HepG2 (cell line): ENCODE results near the gene SPECC1L. TPM values are rescaled to one million over a fixed set of nuclear protein-coding genes. Genes with fewer than 3 reads are reported as not detected.

Experiments used
- ATAC-seq: fragments of 200-7000 bp; cut with Tn5 transposase; 3 replicates; pipeline ENCODE4 v1.9.1; 2020; ENCODE audit warnings: mild to moderate bottlenecking, moderate library complexity
- BruUV-seq: library from RNA; stranded (reverse); fragments of 400-500 nt; replicated peaks from 2 replicates; lab custom pipeline; 2021; lab: Mats Ljungman, UMichigan
- CTCF ChIA-PET: fragments of 300-600 bp; formaldehyde crosslinking; extraction: SDS; loops from one replicate; lab custom pipeline; 2021; ENCODE audit warnings: low total read pairs, inconsistent platforms, low intra/inter-chr PET ratio; lab: Yijun Ruan, JAX
- POLR2A ChIA-PET: fragments of 350-600 bp; sonication (Branson Sonifier 250); formaldehyde crosslinking; loops from one replicate; lab custom pipeline; 2020; ENCODE audit warnings: antibody characterized with exemption, inconsistent platforms; lab: Yijun Ruan, JAX
- DNase-seq: peaks from one replicate; pipeline ENCODE4 v3.0.0-alpha.2; 2015; ENCODE audit warnings: low spot score
- FAIRE-seq: peaks from 3 replicates; lab custom pipeline; 2011; peaks lifted over from hg19 to GRCh38; lab: Jason Lieb, UNC
- H2AFZ ChIP-seq: one replicate; pipeline ENCODE4 v1.6.1; 2011; ENCODE audit warnings: low read length, inconsistent platforms
- H3K27ac ChIP-seq: fragments of 300-600 bp; 3 replicates; pipeline ENCODE4 v1.8.0; 2011; ENCODE audit warnings: mixed run types, mild to moderate bottlenecking, mixed read lengths, low read length, inconsistent platforms; ENCODE audit not compliant: insufficient read depth; ENCODE audit errors: extremely low read length
- H3K27me3 ChIP-seq, 2 experiments: fragments of 200-600 bp in 1 of 2; 2 replicates in 1 of 2; 3 replicates in 1 of 2; pipeline versions ENCODE4 v1.6.0 to v1.8.0; 2011; ENCODE audit warnings: low read length in 2 of 2, mild to moderate bottlenecking in 2 of 2, moderate library complexity in 2 of 2, inconsistent platforms in 1 of 2; ENCODE audit not compliant: insufficient read depth in 2 of 2, control insufficient read depth in 1 of 2
- H3K36me3 ChIP-seq, 2 experiments: fragments of 200-600 bp in 1 of 2; replicated peaks in 1 of 2; 2 replicates in 1 of 2; 3 replicates in 1 of 2; pipeline versions ENCODE4 v1.5.1 to v1.8.0; 2011; ENCODE audit warnings: low read length in 2 of 2, inconsistent platforms in 1 of 2; ENCODE audit not compliant: insufficient read depth in 2 of 2, control insufficient read depth in 1 of 2
- H3K4me1 ChIP-seq: 2 replicates; pipeline ENCODE4 v1.5.1; 2012; ENCODE audit warnings: low read length, inconsistent platforms; ENCODE audit not compliant: insufficient read depth
- H3K4me2 ChIP-seq: 2 replicates; pipeline ENCODE4 v1.6.0; 2011; ENCODE audit warnings: low read depth, low read length, inconsistent platforms
- H3K4me3 ChIP-seq, 3 experiments: fragments of 200-600 bp in 1 of 3; sonication (generic), shearing (Covaris generic) in 1 of 3; replicated peaks in 1 of 3; 2 replicates each; pipeline ENCODE4 v1.5.1; 2011 to 2016; ENCODE audit warnings: low read length in 3 of 3, inconsistent platforms in 2 of 3, low read depth in 2 of 3, mild to moderate bottlenecking in 2 of 3, control low read depth in 1 of 3, mixed read lengths in 1 of 3; ENCODE audit not compliant: insufficient read depth in 1 of 3
- H3K79me2 ChIP-seq: one replicate; pipeline ENCODE4 v1.6.1; 2011; ENCODE audit warnings: low read length, inconsistent platforms; ENCODE audit not compliant: insufficient read depth
- H3K9ac ChIP-seq: 2 replicates; pipeline ENCODE4 v1.6.0; 2011; ENCODE audit warnings: mild to moderate bottlenecking, low read depth, low read length, inconsistent platforms; ENCODE audit not compliant: insufficient read depth
- H3K9me3 ChIP-seq: 2 replicates; pipeline ENCODE4 v1.5.1; 2012; ENCODE audit warnings: mild to moderate bottlenecking, low read length
- H4K20me1 ChIP-seq: 2 replicates; pipeline ENCODE4 v1.6.0; 2011; ENCODE audit warnings: inconsistent platforms, mild to moderate bottlenecking, low read length, moderate library complexity; ENCODE audit not compliant: insufficient read depth
- FLYWCH1 ChIP-seq: sonication (generic); formaldehyde crosslinking; IDR thresholded peaks from 2 replicates; pipeline ENCODE4 v1.8.1; 2023; ENCODE audit warnings: mild to moderate bottlenecking, missing genetic modification reagents
- NPAS2 ChIP-seq: sonication (generic); formaldehyde crosslinking; IDR thresholded peaks from 2 replicates; pipeline ENCODE4 v1.8.0; 2022; ENCODE audit warnings: mild to moderate bottlenecking, missing genetic modification reagents, borderline replicate concordance
- REPIN1 ChIP-seq: sonication (generic); formaldehyde crosslinking; IDR thresholded peaks from 2 replicates; pipeline ENCODE4 v1.8.0; 2022; ENCODE audit warnings: missing genetic modification reagents, low read depth, mild to moderate bottlenecking, borderline replicate concordance
- SP5 ChIP-seq: IDR thresholded peaks from 2 replicates; pipeline ENCODE4 v1.6.1; 2016; ENCODE audit warnings: low read depth, borderline replicate concordance
- WIZ ChIP-seq: sonication (generic); formaldehyde crosslinking; IDR thresholded peaks from 2 replicates; pipeline ENCODE4 v1.5.1; 2020; ENCODE audit warnings: mild to moderate bottlenecking, missing genetic modification reagents
- WGBS: methylation state at CpG from one replicate; pipeline ENCODE4 v1.1.6; 2017; ENCODE audit warnings: low lambda C conversion rate; 5-methylcytosine and 5-hydroxymethylcytosine counted together
- in situ Hi-C: cut with HindIII; loops from 2 replicates; pipeline ENCODE4 v1.10.0; 2017; ENCODE audit warnings: low pct_unique_long_range_greater_than_20kb; ENCODE audit not compliant: extremely low pct_ligation_motif_present
- intact Hi-C: fragments of 100-400 bp; cut with micrococcal nuclease; formaldehyde crosslinking; loops from one replicate; pipeline ENCODE4 v1.10.0; 2022; ENCODE audit not compliant: unreplicated experiment
- polyA plus RNA-seq, 8 experiments: library from polyadenylated mRNA; depleted of rRNA in 3 of 8; stranded (reverse) in 7 of 8; unstranded in 1 of 8; fragments of >200 nt; fragmentation: Illumina TruSeq in 4 of 8; extraction: Trizol in 4 of 8; gene quantifications; 2 replicates each; pipeline versions ENCODE4 v1.2.1 to v1.2.3, GENCODE V29; 2011 to 2016; ENCODE audit warnings: low read depth in 4 of 8, missing spikeins in 1 of 8, mixed read lengths in 1 of 8; ENCODE audit not compliant: insufficient read depth in 1 of 8
- total RNA-seq, 5 experiments: library from RNA; depleted of rRNA; stranded (reverse); fragments of >200 nt; fragmentation: Illumina TruSeq; extraction: Trizol; gene quantifications; 2 replicates each; pipeline ENCODE4 v1.2.3, GENCODE V29; 2016; ENCODE audit warnings: low read depth in 1 of 5
- TF ChIP-seq, protein P1 (sequence below): sonication (generic); formaldehyde crosslinking; IDR thresholded peaks from 2 replicates; pipeline ENCODE4 v1.4.0; 2020; ENCODE audit warnings: missing genetic modification reagents
- TF ChIP-seq, protein P2 (sequence below): IDR thresholded peaks from 2 replicates; pipeline ENCODE4 v1.6.1; 2012; ENCODE audit warnings: low read length, improper control_type of control experiment
- TF ChIP-seq, protein P3 (sequence below): sonication (generic); formaldehyde crosslinking; IDR thresholded peaks from 2 replicates; pipeline ENCODE4 v1.8.1; 2023; ENCODE audit warnings: missing genetic modification reagents, mild to moderate bottlenecking, borderline replicate concordance

The SPECC1L gene
- total and polyA plus RNA-seq, 2 of the 13 experiments (the other 11 are each of a cell fraction or from before 2014, with no cell fraction given): 14.1 to 30.3 TPM

DNA sequence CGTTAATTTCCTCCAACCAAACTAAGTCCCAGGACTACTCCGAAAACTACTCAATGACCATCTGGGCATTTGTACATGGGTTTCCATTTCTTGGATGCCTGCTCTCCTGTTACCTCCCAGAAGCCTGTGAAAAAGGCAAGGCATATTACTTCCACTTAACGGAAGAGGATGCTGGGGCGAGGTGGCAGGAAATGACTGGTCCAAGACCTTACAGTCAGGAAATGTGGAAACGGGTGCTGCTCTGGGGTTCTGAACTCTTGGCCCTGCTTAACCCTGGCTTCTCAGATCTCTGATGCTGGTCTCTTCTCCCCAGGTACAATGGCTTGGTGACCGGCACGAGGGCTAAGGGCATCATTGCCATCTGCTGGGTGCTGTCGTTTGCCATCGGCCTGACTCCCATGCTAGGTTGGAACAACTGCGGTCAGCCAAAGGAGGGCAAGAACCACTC lies 169.7 kb downstream of the SPECC1L start:
- DNase-seq: no peak
- ChIA-PET CTCF (no interaction called here), POLR2A (no interaction called here)
- in situ Hi-C loops (no loop called here), intact Hi-C loops (no loop called here)
- BruUV-seq: no TSS peak
- Histone ChIP-seq H3K36me3 (no peaks in the 10 kb centered on the region; a peak in 1 of 5 replicates), H2AFZ (no peak overlapping the region), H3K9ac (no peak overlapping the region), H3K27me3 (no peaks in the 10 kb centered on the region), H3K4me2 (no peak overlapping the region), H3K27ac (no peak overlapping the region), H3K4me3 (no peak overlapping the region), H3K9me3 (no peaks in the 10 kb centered on the region), H3K79me2 (no peaks in the 10 kb centered on the region), H3K4me1 (peaks cover 8% of the 10 kb centered on the region), H4K20me1 (no peaks in the 10 kb centered on the region)
- ATAC-seq: no peak
- FAIRE-seq: no peak
- 99% methylated on average over 4 of the region's 10 CpGs for WGBS
- TF ChIP-seq FLYWCH1 (no peak), REPIN1 (no peak), NPAS2 (CRISPR knock-in tag) (no peak), SP5 (CRISPR knock-in tag) (no peak), WIZ (CRISPR knock-in tag) (no peak)
- TF ChIP-seq, protein P1, sequence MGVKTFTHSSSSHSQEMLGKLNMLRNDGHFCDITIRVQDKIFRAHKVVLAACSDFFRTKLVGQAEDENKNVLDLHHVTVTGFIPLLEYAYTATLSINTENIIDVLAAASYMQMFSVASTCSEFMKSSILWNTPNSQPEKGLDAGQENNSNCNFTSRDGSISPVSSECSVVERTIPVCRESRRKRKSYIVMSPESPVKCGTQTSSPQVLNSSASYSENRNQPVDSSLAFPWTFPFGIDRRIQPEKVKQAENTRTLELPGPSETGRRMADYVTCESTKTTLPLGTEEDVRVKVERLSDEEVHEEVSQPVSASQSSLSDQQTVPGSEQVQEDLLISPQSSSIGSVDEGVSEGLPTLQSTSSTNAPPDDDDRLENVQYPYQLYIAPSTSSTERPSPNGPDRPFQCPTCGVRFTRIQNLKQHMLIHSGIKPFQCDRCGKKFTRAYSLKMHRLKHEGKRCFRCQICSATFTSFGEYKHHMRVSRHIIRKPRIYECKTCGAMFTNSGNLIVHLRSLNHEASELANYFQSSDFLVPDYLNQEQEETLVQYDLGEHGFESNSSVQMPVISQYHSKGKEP (CRISPR knock-in tag): no peak
- TF ChIP-seq, protein P2, sequence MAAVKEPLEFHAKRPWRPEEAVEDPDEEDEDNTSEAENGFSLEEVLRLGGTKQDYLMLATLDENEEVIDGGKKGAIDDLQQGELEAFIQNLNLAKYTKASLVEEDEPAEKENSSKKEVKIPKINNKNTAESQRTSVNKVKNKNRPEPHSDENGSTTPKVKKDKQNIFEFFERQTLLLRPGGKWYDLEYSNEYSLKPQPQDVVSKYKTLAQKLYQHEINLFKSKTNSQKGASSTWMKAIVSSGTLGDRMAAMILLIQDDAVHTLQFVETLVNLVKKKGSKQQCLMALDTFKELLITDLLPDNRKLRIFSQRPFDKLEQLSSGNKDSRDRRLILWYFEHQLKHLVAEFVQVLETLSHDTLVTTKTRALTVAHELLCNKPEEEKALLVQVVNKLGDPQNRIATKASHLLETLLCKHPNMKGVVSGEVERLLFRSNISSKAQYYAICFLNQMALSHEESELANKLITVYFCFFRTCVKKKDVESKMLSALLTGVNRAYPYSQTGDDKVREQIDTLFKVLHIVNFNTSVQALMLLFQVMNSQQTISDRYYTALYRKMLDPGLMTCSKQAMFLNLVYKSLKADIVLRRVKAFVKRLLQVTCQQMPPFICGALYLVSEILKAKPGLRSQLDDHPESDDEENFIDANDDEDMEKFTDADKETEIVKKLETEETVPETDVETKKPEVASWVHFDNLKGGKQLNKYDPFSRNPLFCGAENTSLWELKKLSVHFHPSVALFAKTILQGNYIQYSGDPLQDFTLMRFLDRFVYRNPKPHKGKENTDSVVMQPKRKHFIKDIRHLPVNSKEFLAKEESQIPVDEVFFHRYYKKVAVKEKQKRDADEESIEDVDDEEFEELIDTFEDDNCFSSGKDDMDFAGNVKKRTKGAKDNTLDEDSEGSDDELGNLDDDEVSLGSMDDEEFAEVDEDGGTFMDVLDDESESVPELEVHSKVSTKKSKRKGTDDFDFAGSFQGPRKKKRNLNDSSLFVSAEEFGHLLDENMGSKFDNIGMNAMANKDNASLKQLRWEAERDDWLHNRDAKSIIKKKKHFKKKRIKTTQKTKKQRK: no peak
- TF ChIP-seq, protein P3, sequence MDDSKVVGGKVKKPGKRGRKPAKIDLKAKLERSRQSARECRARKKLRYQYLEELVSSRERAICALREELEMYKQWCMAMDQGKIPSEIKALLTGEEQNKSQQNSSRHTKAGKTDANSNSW (CRISPR knock-in tag): no peak
